Measurements from ENCODE around the gene GKN1. TPM values are rescaled to one million over a fixed set of nuclear protein-coding genes. Genes with fewer than 3 reads are reported as not detected.
A peak's percentile ranks its signal among the peaks of the same experiment; 100 is the strongest.

The GKN1 gene
- total and polyA plus RNA-seq, 8 donors = not detected

DNA sequence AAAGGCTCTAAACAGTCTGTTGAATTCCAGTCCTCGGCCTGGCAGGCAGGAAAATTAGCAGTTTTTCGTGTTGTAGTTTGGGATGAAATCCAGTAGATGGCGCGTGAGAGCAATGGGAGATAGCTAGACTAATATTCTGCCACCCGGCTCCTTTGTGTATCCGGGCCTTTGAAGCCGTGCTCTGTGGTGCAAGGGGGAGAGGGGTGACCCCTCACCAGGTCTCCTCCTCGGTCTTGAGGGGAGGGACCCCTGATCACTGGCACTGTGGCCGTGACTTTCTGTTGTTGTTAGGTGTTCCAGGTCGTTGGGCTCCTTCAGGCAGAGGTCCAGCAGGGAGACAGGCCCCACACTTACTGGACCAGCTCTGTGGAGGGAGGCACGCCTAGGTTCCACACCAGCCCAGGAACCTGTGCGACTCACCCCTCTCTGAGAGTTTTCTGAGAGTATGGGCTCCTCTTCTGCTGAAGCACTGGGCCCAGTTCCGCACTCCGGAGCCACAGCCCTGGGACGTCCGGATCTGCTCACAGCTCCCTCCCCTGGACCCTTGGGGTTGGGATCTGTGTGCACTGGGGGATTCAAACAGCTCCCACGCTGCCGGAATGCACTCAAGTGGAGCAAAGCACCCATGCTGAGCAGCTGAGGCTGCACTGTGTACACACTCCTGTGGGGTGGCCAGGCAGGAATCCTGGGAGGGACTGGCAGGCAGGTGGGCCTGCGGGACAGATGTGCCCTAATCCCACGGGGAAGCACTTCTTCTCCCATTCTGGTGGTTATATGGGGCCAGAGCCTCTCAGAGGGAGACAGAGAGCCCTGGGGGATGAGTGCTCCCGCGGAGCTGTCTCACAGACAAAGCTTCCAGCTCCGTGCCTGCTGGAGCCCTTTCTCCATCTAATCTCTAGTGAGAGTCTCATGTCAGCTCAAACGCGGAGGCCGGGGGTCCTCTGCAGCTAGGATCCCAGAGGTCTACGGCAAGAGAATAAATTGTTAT is 30.6 kb upstream of the GKN1 start:
- Histone ChIP-seq H3K27me3 (no peaks in the 10 kb centered on the region), H3K36me3 (peaks cover 0 to 9% of the 10 kb centered on the region in 2 donors), H3K27ac (no peak overlapping the region), H3K4me1 (no peaks in the 10 kb centered on the region), H3K4me3 (no peak overlapping the region), H3K9me3 (peaks cover 0 to 7% of the 10 kb centered on the region in 2 donors)
- intact Hi-C loops (cut with DNase I) = loop anchor here in 1 of 2 donors (10.0 kb wide), 1 partner anchor 361 kb away; no protein-coding TSS in a partner anchor
- TF ChIP-seq, protein P1, sequence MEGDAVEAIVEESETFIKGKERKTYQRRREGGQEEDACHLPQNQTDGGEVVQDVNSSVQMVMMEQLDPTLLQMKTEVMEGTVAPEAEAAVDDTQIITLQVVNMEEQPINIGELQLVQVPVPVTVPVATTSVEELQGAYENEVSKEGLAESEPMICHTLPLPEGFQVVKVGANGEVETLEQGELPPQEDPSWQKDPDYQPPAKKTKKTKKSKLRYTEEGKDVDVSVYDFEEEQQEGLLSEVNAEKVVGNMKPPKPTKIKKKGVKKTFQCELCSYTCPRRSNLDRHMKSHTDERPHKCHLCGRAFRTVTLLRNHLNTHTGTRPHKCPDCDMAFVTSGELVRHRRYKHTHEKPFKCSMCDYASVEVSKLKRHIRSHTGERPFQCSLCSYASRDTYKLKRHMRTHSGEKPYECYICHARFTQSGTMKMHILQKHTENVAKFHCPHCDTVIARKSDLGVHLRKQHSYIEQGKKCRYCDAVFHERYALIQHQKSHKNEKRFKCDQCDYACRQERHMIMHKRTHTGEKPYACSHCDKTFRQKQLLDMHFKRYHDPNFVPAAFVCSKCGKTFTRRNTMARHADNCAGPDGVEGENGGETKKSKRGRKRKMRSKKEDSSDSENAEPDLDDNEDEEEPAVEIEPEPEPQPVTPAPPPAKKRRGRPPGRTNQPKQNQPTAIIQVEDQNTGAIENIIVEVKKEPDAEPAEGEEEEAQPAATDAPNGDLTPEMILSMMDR (IDR thresholded peaks at IDR 0.05) = peak; percentile 69 to 83
- peak in 2 of 4 donors; percentile 69 to 77 for DNase-seq
- peak; percentile 87 for ATAC-seq

DNA sequence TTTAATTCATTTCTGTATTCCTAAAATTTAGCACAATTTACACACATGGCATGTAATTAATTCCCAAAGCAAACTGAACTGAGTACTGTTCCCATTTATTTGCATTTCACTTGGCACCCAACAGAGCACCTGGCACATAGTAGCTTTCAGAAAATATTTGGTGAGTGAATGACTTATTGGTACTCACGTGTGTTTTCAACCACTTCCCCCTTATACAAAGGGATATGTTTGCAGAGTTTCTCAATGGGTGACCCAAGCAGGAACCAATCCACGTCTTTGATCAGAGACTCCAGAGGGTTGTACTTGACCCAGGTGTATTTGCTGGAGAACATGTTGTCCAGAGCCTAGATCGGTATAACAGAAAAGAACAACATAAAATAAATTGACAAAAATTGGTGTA is 28.3 kb upstream of the GKN1 start:
- intact Hi-C loops (cut with DNase I) = loop anchor here in 1 of 2 donors (10.0 kb wide), 1 partner anchor 359 kb away; no protein-coding TSS in a partner anchor
- TF ChIP-seq, protein P1 (IDR thresholded peaks at IDR 0.05) = no peak
- Histone ChIP-seq H3K4me3 (no peak overlapping the region), H3K9me3 (peaks cover 0 to 5% of the 10 kb centered on the region in 2 donors), H3K27me3 (no peaks in the 10 kb centered on the region), H3K4me1 (no peaks in the 10 kb centered on the region), H3K27ac (no peak overlapping the region), H3K36me3 (peaks cover 0 to 9% of the 10 kb centered on the region in 2 donors)
- DNase-seq (peak in 1 of 4 donors; percentile 44), ATAC-seq (peak; percentile 77)

DNA sequence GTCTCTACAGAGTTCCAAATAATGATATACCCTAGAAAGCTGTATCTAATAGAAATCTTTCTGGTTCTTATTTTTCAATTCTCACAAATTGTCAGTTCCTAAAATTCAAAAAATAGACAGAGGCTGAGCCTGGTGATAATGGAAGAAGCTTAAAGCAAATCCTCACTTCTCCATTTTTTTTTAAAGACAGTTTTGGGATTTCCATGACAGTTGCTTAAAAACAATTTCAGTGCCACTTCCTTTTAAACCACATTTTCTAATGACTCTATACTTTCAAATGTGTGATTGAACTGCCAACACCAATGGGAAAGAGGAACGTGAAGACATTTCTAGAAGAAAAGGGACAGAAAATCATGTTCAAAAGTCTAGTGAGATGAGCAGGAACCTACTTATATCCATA is 25.7 kb upstream of the GKN1 start:
- no peak overlapping the region for H3K27ac ChIP-seq
- intact Hi-C loops (cut with DNase I) = loop anchor here in 1 of 2 donors (10.0 kb wide), 1 partner anchor 356 kb away; no protein-coding TSS in a partner anchor
- H3K4me3 ChIP-seq = no peak overlapping the region

DNA sequence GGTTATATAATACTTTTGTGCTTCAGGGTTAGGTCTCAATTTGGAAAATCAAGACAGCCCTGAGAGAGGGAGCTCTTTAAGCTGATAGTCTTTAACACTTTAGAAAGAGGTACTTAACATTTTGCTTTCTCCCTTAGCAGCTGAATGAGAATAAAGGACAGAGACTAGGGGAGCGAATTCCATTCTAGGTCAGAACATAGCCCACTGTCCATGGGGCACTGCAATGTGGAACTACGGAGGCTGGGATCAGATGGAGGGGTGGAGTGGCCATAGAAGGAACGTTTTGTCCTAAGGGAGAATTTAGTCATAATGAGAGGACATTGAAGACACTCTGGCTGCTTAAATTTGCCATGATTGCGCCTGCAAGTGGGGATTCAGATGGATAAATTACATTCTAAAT is 22.5 kb upstream of the GKN1 start:
- TF ChIP-seq, protein P1 (IDR thresholded peaks at IDR 0.05) = no peak
- ATAC-seq (peak; percentile 36), DNase-seq (no peak)
- intact Hi-C loops (cut with DNase I) = no loop called here
- Histone ChIP-seq H3K27me3 (no peaks in the 10 kb centered on the region), H3K27ac (peak overlapping the region in 1 of 2 donors; percentile 18), H3K36me3 (no peaks in the 10 kb centered on the region), H3K4me3 (peak overlapping the region; percentile 18 to 34), H3K4me1 (no peaks in the 10 kb centered on the region), H3K9me3 (no peaks in the 10 kb centered on the region)

More for the DNA sequence above, 25.7 kb upstream of the GKN1 start:
- H3K9me3 ChIP-seq = peaks cover 0 to 5% of the 10 kb centered on the region in 2 donors
- H3K27me3 ChIP-seq = no peaks in the 10 kb centered on the region
- ATAC-seq (no peak), DNase-seq (no peak)
- TF ChIP-seq, protein P1 (IDR thresholded peaks at IDR 0.05) = no peak
- no peaks in the 10 kb centered on the region for H3K4me1 ChIP-seq
- H3K36me3 ChIP-seq = peaks cover 0 to 9% of the 10 kb centered on the region in 2 donors

Data from left lung (tissue), 10 donors.